Stimulated activated CD4-positive, alpha-beta T cell treated with anti-CD3 and anti-CD28 coated beads, TNF-alpha, amount 100 ng/mL, for 4 hours (primary cell): ENCODE results near the gene RING1.

Experiments used
- DNase-seq, 3 experiments: peaks; one replicate each; pipeline ENCODE4 v3.0.0-alpha.2; 2020; ENCODE audit warnings: low read depth in 3 of 3

RING1 gene

GRCh38 chr6:33247977-33248642, 39.8 kb downstream of the RING1 start:
- DNase-seq = peak; percentile 87 to 90 (median 87)

- peak in 1 of 3 experiments; percentile 11 for DNase-seq
Measured at GRCh38 chr6:33248643-33248931, 40.3 kb downstream of the RING1 start.

- peak; percentile 85 to 90 (median 85) for DNase-seq
Measured at GRCh38 chr6:33248932-33249731, 40.8 kb downstream of the RING1 start.

GRCh38 chr6:33249732-33250630, 41.7 kb downstream of the RING1 start:
- DNase-seq = peak in 1 of 3 experiments; percentile 12

- no peak for DNase-seq
Measured at GRCh38 chr6:33250731-33251130, 42.4 kb downstream of the RING1 start.

GRCh38 chr6:33251395-33252012, 43.2 kb downstream of the RING1 start:
- no peak for DNase-seq

- no peak for DNase-seq
Measured at GRCh38 chr6:33252759-33253158, 44.5 kb downstream of the RING1 start.

- DNase-seq = no peak
Measured at GRCh38 chr6:33254591-33254990, 46.3 kb downstream of the RING1 start.

GRCh38 chr6:33259032-33259431, 50.7 kb downstream of the RING1 start:
- no peak for DNase-seq
